Eye (tissue), 1 donor: ENCODE results near the gene ACSM2B.
"Not testable (repeated sequence)": the region's sequence is repeated elsewhere in the genome, so short reads cannot be mapped to it uniquely, and the experiment has no call there.

Source experiments
- DNase-seq: peaks from one replicate; pipeline ENCODE4 v3.0.0-alpha.2; 2015

The ACSM2B gene

DNA sequence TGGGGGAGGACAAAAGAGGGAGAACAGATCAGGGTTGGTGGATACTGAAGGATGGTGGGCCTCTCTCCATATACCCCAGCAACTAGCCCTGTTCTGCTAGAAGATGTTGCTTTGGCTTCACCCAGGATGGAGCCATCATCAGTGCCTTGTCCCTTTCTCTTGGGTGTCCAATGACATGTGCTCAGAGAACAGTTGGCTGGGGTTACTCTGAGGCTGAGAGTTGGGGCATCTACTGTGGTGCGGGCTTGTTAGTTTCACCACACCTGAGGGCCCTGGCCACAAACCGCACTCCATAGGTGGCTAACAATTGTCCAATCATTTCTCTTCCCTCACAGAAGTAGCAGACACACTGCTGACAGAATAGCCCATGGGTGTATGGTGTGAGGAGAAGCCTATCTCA lies 18.9 kb upstream of the ACSM2B start:
- not testable (repeated sequence) for DNase-seq

DNA sequence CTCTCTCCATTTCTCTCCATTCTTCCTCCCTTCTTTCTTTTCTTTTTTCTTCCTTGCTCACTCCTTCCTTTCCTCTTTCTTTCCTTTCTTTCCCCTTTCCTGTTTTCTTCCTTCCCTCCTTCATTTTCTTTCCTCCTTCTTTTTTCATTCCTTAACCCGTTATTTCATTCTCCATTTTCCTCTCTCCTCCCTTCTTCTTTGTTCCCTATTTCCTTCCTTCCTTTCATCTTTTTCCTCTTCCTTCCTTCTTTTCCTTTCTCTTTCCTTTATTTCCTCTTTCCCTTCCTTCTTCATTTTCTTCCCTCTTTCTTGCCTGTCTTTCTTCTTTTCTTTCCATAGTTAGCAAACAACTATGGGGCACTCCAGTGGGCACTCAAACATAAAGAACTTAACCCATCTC lies 16.6 kb upstream of the ACSM2B start:
- DNase-seq, result not testable (repeated sequence)

DNA sequence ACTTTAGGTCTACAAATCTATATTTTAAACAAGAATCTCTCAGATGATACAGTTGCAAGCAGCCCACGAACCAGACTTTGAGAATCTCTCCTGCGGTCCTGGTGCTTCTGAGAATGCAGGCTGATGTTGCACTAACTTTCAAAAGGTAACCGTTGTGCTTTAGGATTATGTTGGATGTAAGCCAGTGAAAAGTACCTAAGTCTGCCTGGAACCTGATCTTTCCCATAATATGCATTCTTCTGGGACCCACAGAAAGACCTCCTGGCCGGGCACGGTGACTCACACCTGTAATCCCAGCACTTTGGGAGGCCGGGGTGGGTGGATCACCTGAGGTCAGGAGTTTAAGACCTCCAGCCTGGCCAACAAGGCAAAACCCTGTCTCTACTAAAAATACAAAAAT lies 13.3 kb upstream of the ACSM2B start:
- DNase-seq, result not testable (repeated sequence)

DNA sequence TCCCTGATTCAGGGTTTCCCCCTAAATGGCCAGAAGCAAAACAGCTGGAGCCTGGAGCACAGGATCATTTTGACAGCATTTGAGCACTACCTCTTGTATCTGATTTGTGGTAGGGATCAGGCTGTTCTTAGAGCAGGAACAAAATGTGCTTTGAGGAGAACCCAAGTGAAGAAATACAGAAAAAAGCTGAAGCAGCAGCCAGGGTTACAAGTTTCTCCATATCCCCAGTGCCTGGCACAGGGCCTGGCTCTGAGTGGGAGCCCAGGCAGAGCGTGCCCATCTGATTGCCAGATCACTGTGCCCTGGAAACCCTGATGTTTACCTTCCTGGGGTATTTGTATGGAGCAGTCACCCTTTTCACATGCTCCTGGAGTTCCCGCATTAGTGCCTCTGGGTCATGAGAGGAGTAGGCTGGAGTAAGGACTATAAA lies 11.5 kb upstream of the ACSM2B start:
- DNase-seq, result not testable (repeated sequence)

DNA sequence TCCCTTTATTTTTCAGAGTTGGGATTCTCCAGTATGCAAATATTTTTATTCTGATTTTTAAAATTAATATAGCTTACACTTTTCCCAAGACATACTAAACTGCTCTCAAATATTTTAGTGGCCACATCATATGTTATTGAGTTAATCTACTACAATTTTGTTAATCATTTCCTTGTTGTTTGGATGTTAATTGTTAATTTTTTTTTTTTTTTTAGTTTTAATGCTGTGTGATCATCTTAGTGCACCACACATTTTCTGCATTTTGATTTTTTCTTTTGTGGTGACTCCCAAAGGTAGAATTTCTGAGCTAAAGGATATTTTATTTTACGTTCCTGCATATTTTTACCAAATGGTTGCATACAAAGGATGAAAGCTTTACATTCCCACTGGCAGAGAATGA lies 10.5 kb upstream of the ACSM2B start:
- not testable (repeated sequence) for DNase-seq

DNA sequence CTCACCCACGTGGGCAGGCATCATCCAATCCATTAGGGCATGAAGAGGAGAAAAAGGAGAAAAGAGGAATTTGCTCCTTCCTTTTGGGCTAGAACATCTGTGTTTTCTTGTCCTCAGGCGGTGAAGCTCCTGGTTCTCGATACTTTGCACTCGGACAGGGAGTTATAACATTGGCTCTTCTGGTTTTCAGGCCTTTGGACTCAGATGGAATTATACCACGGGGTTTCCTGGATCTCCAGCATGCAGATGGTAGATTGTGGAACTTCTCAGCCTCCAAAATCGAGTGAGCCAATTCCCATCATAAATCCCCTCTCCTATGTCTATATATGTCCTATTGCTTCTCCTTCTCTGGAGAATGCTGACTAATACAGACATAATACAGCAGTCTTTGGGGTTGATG lies 9.9 kb upstream of the ACSM2B start:
- DNase-seq, result not testable (repeated sequence)

DNA sequence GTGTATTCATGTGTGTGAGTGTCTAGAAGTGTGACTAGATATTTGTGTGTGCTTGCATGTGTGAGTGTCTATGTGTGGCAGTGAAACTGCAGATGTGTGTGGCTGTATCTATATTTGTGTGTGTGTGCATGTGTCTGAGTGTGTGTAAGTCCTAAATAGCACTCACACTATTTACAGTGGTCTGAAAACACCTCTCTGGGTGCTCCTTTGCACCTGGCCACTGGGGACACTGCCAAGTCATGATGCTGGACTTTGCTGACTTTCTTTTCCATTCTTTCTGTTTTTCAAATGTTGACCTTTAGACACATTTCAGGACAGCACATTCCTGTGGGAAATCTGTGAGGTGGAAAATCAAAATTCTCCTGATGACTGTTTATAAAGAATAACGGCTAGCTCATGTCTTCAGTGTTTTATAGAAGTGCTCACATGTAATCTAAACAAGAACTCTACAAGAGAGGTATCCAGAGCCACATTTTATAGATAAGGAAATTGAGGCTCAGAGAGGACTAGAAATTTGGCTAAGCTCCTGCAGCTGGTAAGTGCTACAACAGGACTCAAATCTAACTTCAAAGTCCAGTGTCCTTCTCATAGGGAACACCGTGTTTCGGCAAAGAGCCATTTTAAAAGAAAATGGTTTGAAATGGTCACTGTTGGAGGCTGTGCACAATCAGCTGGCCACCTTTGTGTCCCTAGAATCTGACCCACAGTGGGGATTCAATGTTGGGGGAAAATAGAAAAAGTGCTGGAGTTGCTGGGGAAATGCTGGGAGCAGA lies 4.5 kb upstream of the ACSM2B start:
- not testable (repeated sequence) for DNase-seq

DNA sequence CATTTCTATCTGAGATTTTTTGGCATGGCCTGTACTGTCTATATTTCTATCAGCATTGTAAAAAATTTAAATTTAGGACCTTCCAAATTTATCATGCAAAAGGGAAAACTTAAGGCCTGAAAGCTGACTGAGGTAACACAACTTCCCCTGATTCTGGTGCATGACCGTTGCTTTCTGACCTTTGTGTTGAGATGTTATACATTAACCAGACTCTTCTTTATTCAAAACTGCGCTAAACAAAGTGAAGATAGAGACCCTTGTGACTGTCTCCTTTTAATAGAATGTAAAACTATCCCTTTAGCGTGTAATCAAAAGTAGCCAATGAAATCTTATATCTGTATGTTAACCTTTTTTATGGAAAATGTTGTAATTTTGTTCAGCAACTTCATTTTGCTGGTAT lies 1.9 kb upstream of the ACSM2B start:
- not testable (repeated sequence) for DNase-seq

DNA sequence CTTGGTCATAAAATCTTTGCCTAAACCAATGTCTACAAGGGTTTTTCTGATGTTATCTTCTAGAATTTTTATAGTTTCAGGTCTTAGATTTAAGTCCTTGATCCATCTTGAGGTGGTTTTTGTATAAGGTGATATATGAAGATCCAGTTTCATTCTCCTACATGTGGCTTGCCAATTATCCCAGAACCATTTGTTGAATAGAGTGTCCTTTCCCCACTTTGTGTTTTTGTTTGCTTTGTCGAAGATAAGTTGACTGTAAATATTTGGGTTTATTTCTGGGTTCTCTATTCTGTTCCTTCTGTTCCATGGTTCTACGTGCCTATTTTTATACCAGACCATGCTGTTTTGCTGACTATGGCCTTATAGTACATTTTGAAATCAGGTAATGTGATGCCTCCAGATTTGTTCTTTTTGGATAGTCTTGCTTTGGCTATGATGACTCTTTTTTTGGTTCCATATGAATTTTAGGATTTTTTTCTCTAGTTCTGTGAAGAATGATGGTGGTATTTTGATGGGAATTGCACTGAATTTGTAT lies 7.0 kb downstream of the ACSM2B start:
- DNase-seq, result not testable (repeated sequence)

DNA sequence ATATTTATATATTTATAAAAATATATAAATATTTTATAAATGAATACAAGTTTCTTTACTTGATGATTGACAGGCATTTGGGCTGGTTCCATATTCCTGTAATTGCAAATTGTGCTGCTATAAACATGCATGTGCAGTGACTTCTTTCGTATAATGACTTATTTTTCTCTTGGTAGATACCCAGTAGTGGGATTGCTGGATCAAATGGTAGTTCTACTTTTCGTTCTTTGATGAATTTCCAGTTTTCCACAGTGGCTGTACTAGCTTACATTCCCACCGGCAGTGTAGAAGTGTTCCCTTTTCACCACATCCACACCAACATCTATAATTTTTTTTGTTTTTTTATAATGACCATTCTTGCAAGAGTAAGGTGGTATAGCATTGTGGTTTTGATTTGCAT lies 7.8 kb downstream of the ACSM2B start:
- no peak for DNase-seq

DNA sequence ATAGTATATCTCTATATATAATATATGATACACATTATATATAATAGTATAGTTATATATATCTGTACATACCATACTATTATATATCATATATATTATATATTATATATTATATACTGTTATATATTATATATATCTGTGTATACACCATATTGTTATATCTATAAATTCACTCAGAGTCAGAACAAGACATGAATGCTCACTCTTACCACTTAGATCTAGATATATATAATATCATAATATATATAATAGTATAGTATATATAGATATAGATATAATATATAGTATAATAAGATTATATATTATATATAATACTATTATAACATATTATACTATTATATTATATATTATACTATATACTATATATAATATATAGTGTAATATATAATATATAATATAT lies 9.3 kb downstream of the ACSM2B start:
- DNase-seq, result no peak

DNA sequence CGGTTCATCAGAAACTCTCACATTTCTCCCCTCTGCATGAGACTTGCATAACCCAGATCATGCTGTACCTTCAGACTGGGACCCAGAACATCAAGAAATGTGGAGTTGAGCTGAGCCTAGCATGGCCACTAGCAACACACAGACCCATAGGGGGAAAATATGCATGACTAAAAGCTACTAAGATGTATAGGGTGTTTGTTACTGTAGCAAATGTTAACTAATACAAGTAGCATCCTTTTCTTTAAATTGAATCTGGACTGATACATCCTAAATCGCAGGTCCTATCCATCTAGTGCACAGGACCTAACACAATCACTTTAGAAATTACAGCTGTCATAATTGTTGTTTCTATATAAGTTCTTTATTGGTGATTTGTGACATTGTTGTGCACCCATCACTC lies 10.8 kb downstream of the ACSM2B start:
- not testable (repeated sequence) for DNase-seq

DNA sequence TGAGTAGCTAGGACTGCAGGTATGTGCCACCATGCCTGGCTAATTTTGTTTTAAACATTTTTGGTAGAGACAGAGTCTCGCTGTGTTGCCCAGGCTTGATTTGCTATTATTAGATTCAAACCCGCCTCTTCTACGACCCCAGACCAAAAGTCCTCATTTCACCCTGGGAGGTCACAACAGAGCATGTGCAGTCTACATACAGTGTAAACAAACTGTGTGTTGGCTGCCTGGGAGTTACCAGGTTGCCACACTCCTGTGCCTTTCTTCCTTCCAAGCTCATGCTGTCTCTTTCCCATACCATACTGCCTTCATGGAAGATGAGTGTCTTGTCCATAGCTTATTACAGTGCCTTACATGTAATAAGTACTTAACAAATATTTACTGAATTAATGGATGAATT lies 11.9 kb downstream of the ACSM2B start:
- DNase-seq, result not testable (repeated sequence)

DNA sequence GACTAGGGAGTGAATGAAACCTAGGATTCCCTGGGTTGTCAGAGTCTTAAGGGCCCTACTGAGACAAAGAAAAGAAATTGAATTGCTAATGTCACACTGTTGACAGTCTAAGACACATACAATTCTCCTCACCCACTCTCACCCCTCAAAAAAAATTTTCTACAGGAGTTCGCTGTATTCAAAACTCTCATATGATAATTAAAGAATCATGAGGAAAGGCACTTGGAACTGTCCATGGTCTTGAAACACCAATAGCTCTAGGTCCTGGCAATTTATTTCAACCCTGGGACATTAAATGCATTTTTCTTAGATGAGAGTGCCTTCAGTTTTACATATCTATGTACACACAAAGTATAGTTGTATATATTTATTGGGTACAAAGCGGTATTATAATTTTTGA lies 20.5 kb downstream of the ACSM2B start:
- DNase-seq, result not testable (repeated sequence)

DNA sequence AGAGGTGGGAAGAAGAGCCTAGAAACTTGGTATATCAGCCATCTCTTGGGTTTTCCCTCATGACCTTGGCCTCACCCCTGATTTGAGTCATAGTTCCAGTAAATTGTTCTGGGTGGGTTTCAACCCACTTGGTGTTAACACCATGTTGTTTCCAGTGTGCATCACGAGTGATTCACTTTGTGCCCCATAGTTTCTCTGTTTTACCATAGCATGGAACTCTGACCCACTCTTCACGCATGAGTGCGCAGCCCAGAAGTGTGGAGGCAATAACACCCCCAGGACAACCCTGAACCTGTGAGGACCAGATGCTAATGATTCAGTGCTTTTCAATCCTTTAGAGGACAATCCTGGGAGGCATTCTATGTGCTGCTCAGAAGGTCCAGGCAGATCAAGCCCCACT lies 21.5 kb downstream of the ACSM2B start:
- DNase-seq, result not testable (repeated sequence)

DNA sequence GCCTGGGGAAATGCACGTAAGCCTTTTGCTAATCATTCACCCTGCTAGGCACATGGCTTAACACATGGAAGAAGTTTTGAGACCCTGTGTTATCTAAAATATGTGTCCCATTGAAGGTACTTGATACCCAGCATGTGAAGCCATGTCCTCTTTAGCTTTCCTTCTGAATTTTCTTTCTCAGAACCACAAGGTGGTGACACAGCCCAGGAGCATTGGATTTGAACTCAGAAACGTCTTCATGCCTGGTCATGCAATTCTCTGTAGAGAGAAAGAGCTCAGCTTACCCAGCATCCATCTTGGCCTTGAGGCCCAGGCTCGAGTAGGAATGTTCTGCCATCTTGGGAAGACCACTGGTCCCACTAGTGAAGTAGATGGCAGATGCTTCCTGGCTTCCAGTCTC lies 22.7 kb downstream of the ACSM2B start:
- not testable (repeated sequence) for DNase-seq

DNA sequence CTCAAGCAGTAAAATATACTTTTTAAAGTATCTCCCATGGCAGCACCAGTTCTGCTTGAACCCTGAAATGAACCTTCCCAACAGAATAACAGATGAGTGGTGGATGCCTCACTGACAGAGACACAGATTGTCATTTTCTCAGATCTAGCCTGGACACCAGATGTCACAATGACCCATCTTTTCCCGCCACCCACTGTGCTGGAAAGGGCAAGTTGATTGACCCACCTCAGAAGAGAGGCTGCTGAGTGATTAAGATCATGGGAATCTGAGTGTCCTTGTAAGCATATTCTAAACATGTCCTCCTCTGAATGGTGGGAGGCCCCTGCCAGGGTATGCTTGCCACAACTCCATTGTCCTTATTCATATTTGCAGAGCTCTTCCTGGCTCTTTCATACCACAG lies 29.2 kb downstream of the ACSM2B start:
- peak; percentile 50 for DNase-seq

DNA sequence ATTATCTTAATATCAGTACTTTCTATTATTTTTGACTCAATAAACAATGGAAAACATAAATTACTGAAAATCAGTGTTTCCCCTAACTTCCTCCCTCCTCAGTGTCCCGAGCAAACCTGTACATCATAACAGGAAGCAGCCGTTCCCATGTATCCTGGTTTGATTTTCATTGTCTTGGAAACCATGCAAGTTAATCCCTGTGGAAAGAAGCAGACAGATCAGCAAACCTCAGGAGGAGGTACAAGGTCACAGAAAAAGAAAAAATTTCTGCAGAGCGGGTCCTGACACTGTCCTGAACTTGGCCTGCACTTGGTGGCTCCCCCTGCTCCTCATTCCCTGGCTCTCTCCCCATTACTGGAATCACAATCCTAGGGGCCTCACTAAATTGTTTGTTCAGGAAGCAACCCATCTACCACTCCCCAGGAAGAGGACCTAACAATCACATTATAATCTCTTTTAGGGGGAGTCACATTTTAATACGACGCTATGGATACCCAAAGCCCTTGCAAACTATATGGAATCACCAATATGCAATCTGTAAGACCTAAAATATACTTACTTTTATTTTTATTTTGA lies 29.8 kb downstream of the ACSM2B start:
- DNase-seq, result not testable (repeated sequence)

DNA sequence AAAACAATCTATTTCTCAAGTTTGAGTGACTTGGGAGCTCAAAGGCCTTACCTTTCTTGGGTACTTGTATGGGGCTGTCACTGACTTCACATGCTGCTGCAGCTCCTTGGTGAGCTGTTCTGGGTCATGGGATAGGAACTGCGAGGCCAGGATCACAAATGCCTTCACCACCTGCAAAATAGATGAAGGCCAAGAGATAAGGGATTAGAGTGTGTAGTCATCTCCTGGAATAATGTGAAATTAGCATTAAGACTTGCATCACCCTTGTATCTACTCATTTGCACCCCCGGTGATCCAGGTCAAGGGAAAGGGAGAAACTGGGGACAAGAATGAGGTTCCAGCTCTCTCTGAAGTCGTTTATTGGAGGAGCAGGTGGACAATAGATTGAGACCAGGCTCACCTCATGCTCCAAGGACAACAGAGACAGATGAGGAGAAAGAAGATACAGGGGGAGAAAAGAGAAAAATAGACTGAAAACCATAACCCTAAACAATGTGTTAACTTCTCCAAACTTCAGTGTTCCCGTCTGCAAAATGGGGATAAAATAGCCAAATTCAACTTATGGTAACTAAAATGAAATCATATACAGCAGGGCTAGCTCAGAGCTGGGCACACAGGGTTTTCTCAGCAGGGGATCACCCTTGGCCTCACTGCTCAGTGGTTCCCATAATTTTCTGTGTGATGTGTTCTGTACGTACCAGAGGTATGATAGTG lies 35.4 kb downstream of the ACSM2B start:
- DNase-seq, result not testable (repeated sequence)

DNA sequence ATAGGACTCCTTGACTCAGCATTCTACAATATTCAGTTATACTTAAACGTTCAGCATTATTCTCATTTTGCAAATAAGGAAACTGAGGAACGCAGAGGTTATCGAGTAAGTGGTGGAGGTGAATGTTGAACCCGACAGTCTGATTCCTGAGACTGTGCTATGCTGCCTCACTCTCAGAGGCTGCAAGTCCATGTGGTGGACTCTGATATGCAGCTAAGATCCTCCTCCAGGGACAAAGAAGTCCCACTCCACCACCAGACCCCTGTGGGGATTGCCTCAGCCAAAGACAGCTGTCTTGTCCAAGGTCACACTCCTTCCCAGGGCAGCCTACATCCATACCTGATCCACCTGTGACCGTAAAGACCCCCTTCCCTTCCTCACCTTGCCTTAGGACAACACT lies 37.5 kb downstream of the ACSM2B start:
- DNase-seq, result no peak

DNA sequence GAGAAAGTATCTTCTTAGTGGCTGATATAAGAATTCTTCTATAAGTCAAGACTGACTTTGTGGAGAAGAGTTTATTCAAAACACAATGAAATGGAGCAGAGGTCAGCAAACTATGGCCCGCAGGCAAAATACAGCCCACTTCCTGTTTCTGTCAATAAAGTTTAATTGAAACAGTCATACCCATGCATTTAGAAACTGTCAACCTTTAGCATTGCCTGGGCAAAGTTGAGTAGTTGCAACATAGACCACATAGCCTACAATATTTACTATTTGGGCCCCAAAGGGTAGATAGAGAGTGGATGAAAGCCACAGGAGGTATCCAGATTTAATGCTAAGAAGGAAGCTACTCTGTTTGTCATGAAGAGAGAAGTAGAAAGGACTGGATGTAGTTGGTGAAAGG lies 38.0 kb downstream of the ACSM2B start:
- no peak for DNase-seq

DNA sequence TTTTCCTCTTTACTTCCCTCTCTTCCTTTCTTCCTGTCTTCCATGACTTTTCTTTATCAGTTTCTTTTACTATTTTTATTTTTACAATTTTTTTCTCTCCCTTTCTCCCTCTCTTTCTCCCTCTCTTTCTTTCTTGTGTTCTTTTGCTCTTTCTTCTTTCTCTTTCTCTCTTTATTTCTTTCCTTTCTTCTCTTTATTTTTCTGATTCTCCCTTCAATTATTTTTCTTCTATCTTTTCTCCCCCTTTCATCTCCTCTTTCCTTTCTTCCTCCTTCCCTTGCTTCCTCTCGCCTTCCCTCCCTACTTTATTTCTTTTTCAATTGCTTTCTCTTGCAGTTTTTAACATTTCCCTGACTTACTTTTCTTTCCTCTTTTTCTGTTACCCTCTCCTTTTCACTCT lies 39.5 kb downstream of the ACSM2B start:
- not testable (repeated sequence) for DNase-seq

DNA sequence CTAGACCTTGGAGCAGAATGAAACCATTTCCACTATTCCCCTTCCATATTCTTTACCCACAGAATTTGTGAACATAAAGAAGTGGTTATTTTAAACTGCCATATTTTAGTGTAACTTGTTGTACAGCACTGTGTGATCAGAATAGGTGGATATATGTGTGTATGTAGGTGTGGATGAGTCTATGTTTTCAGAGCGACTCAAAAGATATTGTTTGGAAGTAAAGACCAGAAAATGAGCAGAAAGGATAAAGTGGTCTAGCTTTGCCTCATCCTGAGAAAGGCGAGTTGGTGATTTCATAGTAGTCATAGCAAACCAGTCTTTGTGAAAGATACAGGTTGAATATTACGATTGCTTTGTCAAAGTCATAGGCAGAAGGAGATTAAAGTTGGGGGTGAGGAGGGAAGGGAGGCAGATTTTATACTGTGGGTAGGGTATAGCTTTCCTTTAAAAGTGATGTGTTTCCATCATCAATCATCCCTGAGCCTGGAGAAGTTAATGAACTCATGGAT lies 43.8 kb downstream of the ACSM2B start:
- not testable (repeated sequence) for DNase-seq
